ENCODE data around the gene AURKA. TPM values are rescaled to one million over a fixed set of nuclear protein-coding genes. Genes with fewer than 3 reads are reported as not detected.
A peak's percentile ranks its signal among the peaks of the same experiment; 100 is the strongest.

The AURKA gene
- total and polyA plus RNA-seq, 9 of the 15 experiments (the other 6 are each of a cell fraction or from before 2014, with no cell fraction given) = 72.7 to 162 (median 113) TPM

- Histone ChIP-seq H3K4me2 (ENCODE audit: insufficient read depth, low read length) (peak overlapping the region; percentile 62), H3K36me3 (ENCODE audit: control insufficient read depth, insufficient read depth, low read length) (peaks cover 82% of the 10 kb centered on the region), H3K4me1 (replicated peaks in 1 of 2; ENCODE audit: control insufficient read depth in 2 of 2, insufficient read depth in 2 of 2, low read length in 2 of 2) (peaks cover 34 to 78% of the 10 kb centered on the region in 2 experiments), H2AFZ (ENCODE audit: low read depth, low read length) (no peak overlapping the region), H3K27ac (ENCODE audit: extremely low read depth, low read depth, low read length) (peak overlapping the region; percentile 85), H3K9ac (ENCODE audit: insufficient read depth in 1 of 2, low read depth in 2 of 2, low read length in 2 of 2) (peak overlapping the region; percentile 54 to 62; a peak in 3 of 4 replicates), H3K4me3 (0 out of 2 replicates have a peak overlapping the region, but pooled peaks have one; percentile 6), H3K9me3 (replicated peaks; ENCODE audit: control insufficient read depth, insufficient read depth, low read depth, low read length) (no peaks in the 10 kb centered on the region), H3K9me1 (ENCODE audit: control insufficient read depth, insufficient read depth, low read length) (no peaks in the 10 kb centered on the region), H3K79me2 (ENCODE audit: control insufficient read depth, insufficient read depth, low read length) (peaks cover 99% of the 10 kb centered on the region), H3K27me3 (ENCODE audit: control insufficient read depth in 2 of 2, insufficient read depth in 2 of 2, low read length in 2 of 2) (no peaks in the 10 kb centered on the region), H4K20me1 (replicated peaks; ENCODE audit: control insufficient read depth, insufficient read depth, low read length) (peaks cover 14% of the 10 kb centered on the region; the same call in 1 of the 2 replicates)
- 12% methylated on average over 9 of the region's 9 CpGs for WGBS (ENCODE audit: insufficient coverage, low coverage, missing lambda C conversion rate)
- ATAC-seq = peak; percentile 40
- ChIA-PET CTCF (ENCODE audit: low intra/inter-chr PET ratio) (no interaction called here), POLR2A (interaction anchor here (0.7 to 6.8 kb wide), 8 partner anchors 8 to 43 kb away, joined by 3 to 72 read pairs (median 6); partner anchors contain the start of genes AURKA, CASS4 and CSTF1)
- DNase-seq (ENCODE audit: extremely low read depth in 1 of 4, low spot score in 3 of 4) = peak in 3 of 4 experiments; percentile 41 to 82 (median 60)
- BruUV-seq (replicated peaks) = no TSS peak
- FAIRE-seq = peak; percentile 84
- intact Hi-C loops (cut with micrococcal nuclease) = no loop called here
- in situ Hi-C loops (cut with MboI) = no loop called here
- TF ChIP-seq ZNF277 (CRISPR knock-in tag; IDR thresholded peaks at IDR 0.05; ENCODE audit: borderline replicate concordance) = no peak
- TF ChIP-seq MAFG (tag; conservative IDR thresholded peaks at IDR 0.05) = no peak
- no peak for TF ChIP-seq RBM17 (IDR thresholded peaks at IDR 0.05; ENCODE audit: borderline replicate concordance, low read depth, low read length)
- no peak for TF ChIP-seq ZNF445 (CRISPR knock-in tag; IDR thresholded peaks at IDR 0.05; ENCODE audit: low read depth)
- no peak for TF ChIP-seq ATF4 (CRISPR knock-in tag; IDR thresholded peaks at IDR 0.05)
- TF ChIP-seq ZNF3 (CRISPR knock-in tag; IDR thresholded peaks at IDR 0.05) = no peak
- TF ChIP-seq NCOR1 (IDR thresholded peaks at IDR 0.05) = peak; percentile 36; the same call in 1 of the 2 replicates
- no peak for TF ChIP-seq CAMTA2 (CRISPR knock-in tag; conservative IDR thresholded peaks at IDR 0.05)
- TF ChIP-seq NFRKB (IDR thresholded peaks at IDR 0.05; ENCODE audit: low read depth) = no peak
- no peak for TF ChIP-seq NCOA6 (IDR thresholded peaks at IDR 0.05)
- TF ChIP-seq HMGXB4 (CRISPR knock-in tag; IDR thresholded peaks at IDR 0.05) = no peak
- no peak for TF ChIP-seq NRF1 (conservative IDR thresholded peaks at IDR 0.05 in 1 of 2, IDR thresholded peaks at IDR 0.05 in 1 of 2)
- no peak for TF ChIP-seq LCOR (CRISPR knock-in tag; IDR thresholded peaks at IDR 0.05)
- 0 out of 2 replicates have a peak, but pooled peaks have one; percentile 24 for TF ChIP-seq TCF7 (IDR thresholded peaks at IDR 0.05; ENCODE audit: borderline replicate concordance)
- TF ChIP-seq TFE3 (CRISPR knock-in tag; IDR thresholded peaks at IDR 0.05) = no peak
Observed at GRCh38 chr20:56422076-56422823, 30.2 kb upstream of the AURKA start.

Measured in K562 (cell line).